BJ (cell line): Measurements from ENCODE around the gene PDCD4. TPM values are rescaled to one million over a fixed set of nuclear protein-coding genes. Genes with fewer than 3 reads are reported as not detected.

Experiments
- CTCF ChIA-PET: fragments of 350-600 bp; formaldehyde crosslinking; extraction: SDS; loops from one replicate; lab custom pipeline; 2021; ENCODE audit warnings: antibody characterized with exemption, inconsistent platforms; lab: Yijun Ruan, JAX
- POLR2A ChIA-PET: fragments of 300-600 bp; sonication (Branson Sonifier 250); formaldehyde crosslinking; extraction: SDS; loops from one replicate; lab custom pipeline; 2021; ENCODE audit warnings: antibody characterized with exemption; lab: Charles Lee
- DNase-seq: peaks from one replicate; pipeline ENCODE4 v3.0.0-alpha.2; 2011; ENCODE audit warnings: low read depth
- H3K27me3 ChIP-seq: 2 replicates; pipeline ENCODE4 v1.6.0; 2011; ENCODE audit warnings: low read length; ENCODE audit not compliant: control insufficient read depth, insufficient read depth
- H3K36me3 ChIP-seq: 2 replicates; pipeline ENCODE4 v1.5.1; 2011; ENCODE audit warnings: low read length; ENCODE audit not compliant: control insufficient read depth, insufficient read depth
- H3K4me3 ChIP-seq: 2 replicates; pipeline ENCODE4 v1.5.1; 2011; ENCODE audit warnings: low read depth, mild to moderate bottlenecking, control low read depth, low read length
- polyA plus RNA-seq: library from polyadenylated mRNA; depleted of rRNA; stranded (reverse); fragments of >200 nt; gene quantifications from 2 replicates; pipeline ENCODE4 v1.2.3, GENCODE V29; 2011
- TF ChIP-seq, protein P1 (sequence below): IDR thresholded peaks from 2 replicates; pipeline ENCODE4 v1.5.1; 2011; ENCODE audit warnings: low read depth, mild to moderate bottlenecking, control low read depth, inconsistent platforms, low read length, moderate library complexity; ENCODE audit not compliant: insufficient read depth

PDCD4 gene
- polyA plus RNA-seq, 1 experiment: 22.0 TPM

GRCh38 chr10:110852255-110852896 is 19.4 kb upstream of the PDCD4 start:
- TF ChIP-seq, protein P1, sequence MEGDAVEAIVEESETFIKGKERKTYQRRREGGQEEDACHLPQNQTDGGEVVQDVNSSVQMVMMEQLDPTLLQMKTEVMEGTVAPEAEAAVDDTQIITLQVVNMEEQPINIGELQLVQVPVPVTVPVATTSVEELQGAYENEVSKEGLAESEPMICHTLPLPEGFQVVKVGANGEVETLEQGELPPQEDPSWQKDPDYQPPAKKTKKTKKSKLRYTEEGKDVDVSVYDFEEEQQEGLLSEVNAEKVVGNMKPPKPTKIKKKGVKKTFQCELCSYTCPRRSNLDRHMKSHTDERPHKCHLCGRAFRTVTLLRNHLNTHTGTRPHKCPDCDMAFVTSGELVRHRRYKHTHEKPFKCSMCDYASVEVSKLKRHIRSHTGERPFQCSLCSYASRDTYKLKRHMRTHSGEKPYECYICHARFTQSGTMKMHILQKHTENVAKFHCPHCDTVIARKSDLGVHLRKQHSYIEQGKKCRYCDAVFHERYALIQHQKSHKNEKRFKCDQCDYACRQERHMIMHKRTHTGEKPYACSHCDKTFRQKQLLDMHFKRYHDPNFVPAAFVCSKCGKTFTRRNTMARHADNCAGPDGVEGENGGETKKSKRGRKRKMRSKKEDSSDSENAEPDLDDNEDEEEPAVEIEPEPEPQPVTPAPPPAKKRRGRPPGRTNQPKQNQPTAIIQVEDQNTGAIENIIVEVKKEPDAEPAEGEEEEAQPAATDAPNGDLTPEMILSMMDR: no peak
- CTCF ChIA-PET: interaction anchor here (1.1 to 1.7 kb wide), 3 partner anchors 9 to 17 kb away, joined by 3 to 5 read pairs (median 4); no protein-coding TSS in a partner anchor
- POLR2A ChIA-PET: no interaction called here
- H3K36me3 ChIP-seq: no peaks in the 10 kb centered on the region
- DNase-seq: no peak
- peaks cover 10% of the 10 kb centered on the region for H3K27me3 ChIP-seq
- no peak overlapping the region for H3K4me3 ChIP-seq

DNA sequence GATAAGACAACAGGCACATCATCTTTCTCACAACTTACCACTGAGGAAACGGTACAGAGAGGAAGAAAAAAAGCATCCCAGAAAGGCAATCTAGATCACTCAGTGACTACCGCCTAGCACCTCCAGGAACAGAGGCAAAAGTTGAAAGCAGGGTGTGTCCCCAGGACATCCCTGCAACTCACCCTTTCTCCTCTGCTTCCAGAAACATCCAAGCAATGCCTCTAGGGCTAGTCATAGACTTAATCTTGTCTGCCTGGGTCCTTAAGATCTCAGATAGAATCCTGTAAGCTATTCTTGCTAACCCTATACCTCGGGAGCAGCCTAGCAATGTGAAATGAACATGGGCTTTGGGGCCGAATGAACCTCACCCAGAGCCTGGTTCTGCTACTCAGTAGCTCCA is 18.8 kb upstream of the PDCD4 start:
- H3K4me3 ChIP-seq: no peak overlapping the region
- CTCF ChIA-PET: interaction anchor here (0.8 to 1.4 kb wide), 2 partner anchors 11 to 13 kb away, joined by 3 read pairs; no protein-coding TSS in a partner anchor
- H3K36me3 ChIP-seq: no peaks in the 10 kb centered on the region
- H3K27me3 ChIP-seq: peaks cover 8% of the 10 kb centered on the region
- DNase-seq: no peak
- POLR2A ChIA-PET: no interaction called here
- TF ChIP-seq, protein P1: no peak

GRCh38 chr10:110853921-110854605 is 17.7 kb upstream of the PDCD4 start:
- CTCF ChIA-PET: interaction anchor here (0.7 to 1.7 kb wide), 2 partner anchors 10 to 16 kb away, joined by 3 to 4 read pairs; no protein-coding TSS in a partner anchor
- no peak for DNase-seq
- TF ChIP-seq, protein P1: no peak
- Histone ChIP-seq H3K4me3 (no peak overlapping the region), H3K36me3 (no peaks in the 10 kb centered on the region), H3K27me3 (peaks cover 8% of the 10 kb centered on the region)
- POLR2A ChIA-PET: no interaction called here

DNA sequence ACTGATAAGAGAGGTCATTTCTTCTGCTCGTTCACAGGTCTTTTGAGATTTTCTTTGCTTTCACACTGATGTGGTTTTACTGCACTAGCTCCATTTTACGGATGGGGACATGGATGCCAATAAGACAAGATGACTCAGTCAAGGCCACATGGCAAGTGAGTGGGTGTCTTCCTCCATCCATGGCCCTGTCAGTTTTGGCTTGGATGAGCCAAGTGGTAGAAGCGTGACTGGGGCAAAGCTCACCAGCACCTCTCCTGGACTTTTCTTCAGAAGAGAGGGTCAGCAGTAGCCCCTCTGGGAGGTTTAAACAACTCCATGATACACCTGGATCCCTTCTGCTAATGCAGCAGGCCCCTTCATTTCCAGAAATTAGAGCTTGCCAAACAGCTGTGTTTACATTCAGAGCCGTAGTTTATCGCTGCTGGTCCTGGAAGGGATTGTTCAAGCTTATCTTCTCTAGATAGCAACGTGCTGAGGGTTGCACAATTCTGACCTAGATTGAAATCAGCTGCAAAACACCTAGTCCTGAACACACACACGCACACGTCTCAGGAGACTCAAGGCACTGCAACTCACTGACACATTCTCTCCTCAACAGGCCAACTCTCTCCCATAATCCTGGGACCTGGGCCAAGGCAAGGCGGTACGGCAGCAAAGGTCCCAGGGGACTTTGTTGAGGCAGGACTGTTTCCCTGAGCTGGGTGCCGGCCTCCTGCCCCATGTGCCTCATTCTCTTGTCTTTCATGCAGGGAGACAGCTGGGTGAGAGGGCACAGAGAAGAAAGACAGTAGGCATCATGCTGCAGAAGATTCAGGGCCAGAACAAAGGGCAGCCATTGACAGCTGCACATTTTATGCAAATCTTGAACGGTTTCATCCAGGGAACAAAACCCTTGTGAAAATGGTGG is 14.2 kb upstream of the PDCD4 start:
- no peaks in the 10 kb centered on the region for H3K36me3 ChIP-seq
- no peak for DNase-seq
- ChIA-PET CTCF (interaction anchor here (1.4 kb wide), 1 partner anchor 36 kb away, joined by 5 read pairs; no protein-coding TSS in a partner anchor), POLR2A (no interaction called here)
- TF ChIP-seq, protein P1: no peak
- peaks cover 4% of the 10 kb centered on the region; the same call in 1 of the 2 replicates for H3K27me3 ChIP-seq
- H3K4me3 ChIP-seq: no peak overlapping the region
